Measurements from ENCODE around the gene GBF1.
A peak's percentile ranks its signal among the peaks of the same experiment; 100 is the strongest.
"Not testable (repeated sequence)": the region's sequence is repeated elsewhere in the genome, so short reads cannot be mapped to it uniquely, and the experiment has no call there.

Gene GBF1

DNA sequence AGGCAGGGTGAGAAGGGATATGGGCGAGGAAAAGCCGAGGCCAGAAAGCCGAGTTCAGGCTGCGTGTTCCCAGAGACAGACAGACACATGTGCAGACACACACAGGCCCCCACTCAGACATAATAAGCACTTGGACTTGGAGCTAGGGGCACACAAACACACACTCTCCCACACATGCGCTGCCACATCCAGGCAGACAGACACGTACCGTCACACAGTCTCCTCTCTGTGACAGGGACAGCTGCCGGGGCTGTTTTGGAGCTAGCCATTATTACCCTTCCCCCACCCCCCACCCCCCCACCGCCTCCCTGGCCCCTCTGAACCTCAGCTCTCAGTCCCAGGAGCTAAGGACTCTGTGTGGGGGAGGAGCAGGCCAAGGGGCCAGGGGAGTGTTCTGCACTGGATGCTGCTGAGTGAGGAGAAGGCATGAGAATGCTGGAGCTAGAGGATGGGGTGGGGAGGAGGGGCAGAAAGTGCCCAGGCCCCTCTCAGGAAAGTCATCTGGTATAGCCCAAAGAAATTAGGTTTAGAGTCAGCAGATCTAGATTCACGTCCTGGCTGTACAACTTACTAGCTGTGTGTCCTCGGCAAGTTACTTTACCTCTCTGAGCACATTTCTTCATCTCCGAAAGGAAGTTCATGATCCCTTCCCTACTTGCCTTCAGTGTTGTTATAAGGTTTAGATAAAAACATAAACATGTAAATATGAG is 10.3 kb upstream of the GBF1 start:
- no peak for DNase-seq (ENCODE audit: low read depth)

DNA sequence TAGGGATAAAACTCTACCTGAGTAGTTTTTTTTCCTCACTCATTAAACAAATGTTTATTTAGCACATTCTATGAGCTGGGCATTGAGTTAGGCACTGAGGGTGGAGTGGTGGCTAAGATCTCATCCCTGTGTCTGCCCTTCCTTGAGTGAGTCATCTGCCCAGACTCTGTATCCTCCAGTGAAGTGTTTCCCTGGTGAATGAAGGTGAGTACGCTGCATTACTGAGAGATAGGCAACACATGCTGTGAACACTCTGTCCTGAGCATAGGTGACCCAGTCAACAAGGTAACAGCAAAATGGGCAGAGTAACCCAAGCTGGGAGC is 9.8 kb upstream of the GBF1 start:
- no peak for DNase-seq (ENCODE audit: low read depth)

DNA sequence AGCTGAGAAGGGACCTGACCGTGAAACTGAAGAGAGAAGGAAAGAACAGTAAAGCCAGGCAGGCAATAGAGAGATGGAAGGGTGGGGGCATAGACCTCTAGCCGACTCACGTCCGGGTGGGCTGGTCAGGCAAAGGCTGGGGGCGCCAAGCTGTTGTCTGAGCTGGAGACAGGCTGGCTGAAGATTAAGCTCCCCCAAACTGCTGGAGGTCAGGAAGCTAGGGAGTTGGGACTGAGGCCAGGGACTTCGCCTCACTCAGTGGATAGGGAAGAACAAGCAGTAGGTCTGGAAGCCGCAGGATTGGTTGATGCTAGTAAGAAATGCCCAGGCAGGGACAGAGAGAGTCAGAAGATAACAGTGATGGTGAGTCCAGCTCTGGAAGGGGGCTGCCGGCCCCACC is 9.3 kb upstream of the GBF1 start:
- no peak for DNase-seq (ENCODE audit: low read depth)

DNA sequence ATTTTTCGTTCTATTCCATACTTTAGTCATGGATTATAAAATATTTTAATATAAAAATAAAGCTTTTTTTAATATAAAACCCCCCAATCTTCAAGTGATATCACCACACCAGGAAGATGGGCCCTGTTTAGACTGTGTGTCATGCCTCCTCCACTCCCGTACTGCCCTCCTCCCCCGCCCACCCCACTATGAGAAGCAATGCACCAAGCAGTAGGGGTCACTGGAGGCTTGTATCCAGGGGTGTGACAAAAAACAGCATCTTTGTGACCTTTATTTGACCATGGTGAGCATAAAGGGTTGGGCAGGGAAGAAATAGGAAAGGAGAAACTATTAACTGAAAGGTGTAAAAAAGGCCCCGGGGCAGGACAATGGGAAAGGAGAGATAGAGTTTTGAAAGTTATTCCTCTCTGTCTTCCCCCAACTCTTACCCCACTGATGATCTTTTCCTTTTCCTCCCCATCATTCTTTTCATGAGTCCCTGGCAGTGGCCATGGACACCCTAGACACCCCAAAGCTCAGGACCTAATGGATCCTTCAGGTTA is 7.5 kb upstream of the GBF1 start:
- no peak for DNase-seq (ENCODE audit: low read depth)

DNA sequence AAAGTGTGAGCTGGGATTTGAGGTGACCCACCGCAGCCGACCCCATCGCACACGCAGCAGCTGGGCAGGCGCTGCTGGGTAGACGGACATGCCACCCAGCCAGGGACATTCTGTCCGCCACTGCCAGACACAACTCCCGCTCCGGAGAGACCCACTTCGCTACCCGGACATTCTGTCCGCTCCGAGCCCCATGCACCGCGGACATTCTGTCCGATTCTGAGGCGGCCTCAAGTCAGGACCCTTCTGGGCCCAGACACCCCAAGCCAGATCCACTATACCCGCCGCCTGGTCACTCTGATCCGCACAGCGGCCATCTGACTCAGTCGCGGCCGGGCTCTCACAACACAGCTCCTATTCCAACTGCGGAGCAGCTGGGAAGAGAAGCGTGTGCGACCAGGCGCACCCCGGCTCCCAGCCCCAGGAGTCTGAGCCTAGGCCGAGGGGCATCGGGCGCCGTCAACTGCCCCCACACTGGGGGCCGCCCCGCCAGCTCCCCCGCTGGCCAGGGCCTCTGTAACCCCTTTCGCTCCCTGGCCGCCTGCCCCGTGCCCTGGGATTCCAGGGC is 4.8 kb upstream of the GBF1 start:
- no peak for DNase-seq (ENCODE audit: low read depth)

DNA sequence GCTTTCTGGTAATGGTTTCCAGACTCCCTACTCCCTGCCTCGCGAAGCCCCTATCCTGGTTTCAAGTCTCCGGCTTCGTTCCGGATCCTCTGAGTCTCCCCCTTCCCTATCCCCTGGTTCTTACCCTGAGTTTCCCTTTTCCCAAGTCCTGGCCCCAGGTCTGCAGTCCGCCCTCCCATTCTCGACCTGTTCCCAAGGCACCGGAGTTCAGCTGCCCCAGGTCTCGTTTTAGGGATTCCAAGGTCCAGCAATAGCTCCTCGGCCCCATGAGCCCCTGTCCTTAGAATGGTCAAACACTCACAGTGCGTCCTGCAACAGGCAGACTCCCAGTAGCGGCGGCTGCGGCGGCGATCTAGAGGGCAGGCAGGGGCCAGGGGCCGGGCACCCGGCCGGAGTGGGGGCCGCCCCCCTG is 4.3 kb upstream of the GBF1 start:
- DNase-seq (ENCODE audit: low read depth) = no peak

DNA sequence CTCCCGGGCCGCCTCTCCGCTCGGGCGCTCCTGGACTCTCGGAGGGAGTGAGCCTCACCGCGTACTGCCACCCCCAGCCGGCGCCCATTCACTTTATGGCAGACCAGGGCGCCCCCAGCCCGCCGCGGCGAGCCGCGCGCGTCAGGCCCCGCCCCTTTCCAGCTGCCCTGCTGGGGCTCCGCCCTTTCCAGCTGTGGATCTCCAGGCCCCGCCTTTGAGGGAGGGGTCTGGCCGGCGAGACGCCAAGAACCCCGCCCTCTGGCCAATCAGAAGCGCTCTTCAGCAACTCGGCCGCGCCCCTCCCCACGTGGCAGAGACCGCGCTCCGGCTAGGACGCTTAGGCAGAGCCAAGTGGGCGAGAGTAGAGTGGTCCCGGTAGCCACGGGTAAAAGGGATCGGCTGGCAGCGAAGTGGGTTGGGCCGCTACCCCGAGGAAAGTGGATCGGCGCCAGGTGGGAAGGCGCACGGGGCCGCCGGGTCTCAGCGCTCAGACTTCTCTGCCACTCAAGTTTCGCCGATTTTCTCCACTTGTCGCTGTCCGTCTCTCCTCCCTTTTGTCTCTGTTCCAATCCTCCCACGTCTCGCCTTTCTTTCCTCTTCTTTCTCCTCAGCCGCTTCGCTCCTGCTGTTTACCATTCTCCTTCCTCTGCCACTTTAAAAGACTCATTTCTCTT is 3.8 kb upstream of the GBF1 start, which contains the start of gene PITX3:
PITX3 (minus strand) TSS at position 69 of the 674 bp plus-strand sequence. CDS start 9,432 bp downstream, outside the sequence.
- DNase-seq (ENCODE audit: low read depth) = peak; percentile 81

DNA sequence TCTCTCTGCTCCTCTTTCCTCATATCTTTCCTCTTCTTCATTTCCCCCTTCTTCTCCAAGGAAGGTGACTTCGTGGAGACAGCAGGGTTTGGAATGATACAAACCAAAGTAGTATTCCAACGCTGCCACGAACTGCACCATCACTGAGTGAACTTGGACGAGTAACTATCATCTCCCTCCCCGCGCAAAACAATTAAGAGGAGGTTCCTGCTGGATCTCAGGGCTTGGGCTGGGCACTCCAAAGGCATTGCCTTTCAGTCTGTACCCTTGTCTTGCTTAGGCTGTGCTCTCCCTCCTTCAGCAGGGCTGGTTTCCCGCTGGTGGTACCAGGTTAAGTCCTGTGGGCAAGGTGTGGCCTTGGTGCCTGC is 3.2 kb upstream of the GBF1 start:
- no peak for DNase-seq (ENCODE audit: low read depth)

DNA sequence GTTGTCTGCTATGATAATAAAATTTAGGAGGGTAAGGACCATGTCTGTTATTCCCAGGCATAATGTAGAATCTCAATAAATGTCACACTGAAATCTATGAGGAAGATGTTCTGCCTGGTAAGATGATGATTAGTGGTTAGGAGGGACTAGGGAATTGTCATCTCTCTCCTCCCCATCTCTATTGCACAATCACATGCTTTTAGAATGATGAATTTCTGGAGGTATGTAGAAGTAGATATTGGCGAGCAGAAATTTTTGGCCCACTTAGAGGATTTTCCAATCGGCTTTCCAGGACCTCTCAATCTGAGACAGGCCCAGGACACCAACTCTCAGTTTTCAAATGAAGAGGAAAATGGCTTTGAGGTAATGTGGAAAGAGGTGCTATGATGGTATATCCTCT is 2.0 kb upstream of the GBF1 start:
- DNase-seq (ENCODE audit: low read depth) = no peak

DNA sequence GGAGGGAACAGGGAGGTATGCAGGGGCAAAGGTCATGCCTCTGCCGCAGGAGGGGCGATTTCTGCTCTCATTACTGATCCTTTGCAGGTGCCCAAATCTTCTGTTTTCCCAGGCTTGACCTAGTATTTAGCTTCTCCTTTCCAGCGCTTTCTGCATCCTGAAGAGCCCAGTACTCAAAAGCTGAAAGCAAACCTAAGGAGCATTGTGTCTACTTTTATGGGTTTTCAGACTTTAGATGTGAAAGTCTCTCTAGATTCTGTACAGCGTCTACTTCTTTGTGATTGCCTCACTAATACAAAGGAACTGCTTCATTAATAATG is 560 bp downstream of the GBF1 start:
- DNase-seq (ENCODE audit: low read depth) = no peak

DNA sequence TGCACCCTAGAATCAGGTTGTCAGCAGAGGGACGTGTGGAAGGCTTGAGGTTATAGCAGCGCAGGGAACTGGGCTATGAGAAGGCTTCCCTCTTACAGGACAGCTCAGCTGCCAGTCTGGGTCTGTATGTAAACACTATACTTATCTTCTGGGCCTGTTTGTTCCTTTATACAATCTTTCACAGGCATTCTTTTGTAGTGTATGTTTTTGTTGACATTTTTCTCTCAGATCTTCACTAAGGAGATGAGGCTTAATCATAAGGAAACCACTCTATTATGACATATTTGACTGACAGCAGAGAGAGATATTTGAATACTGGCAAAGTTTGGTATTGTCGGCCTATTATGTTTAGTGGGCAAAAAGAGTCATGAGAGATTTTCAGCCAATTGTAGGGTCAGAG is 929 bp downstream of the GBF1 start:
- no peak for DNase-seq (ENCODE audit: low read depth)

DNA sequence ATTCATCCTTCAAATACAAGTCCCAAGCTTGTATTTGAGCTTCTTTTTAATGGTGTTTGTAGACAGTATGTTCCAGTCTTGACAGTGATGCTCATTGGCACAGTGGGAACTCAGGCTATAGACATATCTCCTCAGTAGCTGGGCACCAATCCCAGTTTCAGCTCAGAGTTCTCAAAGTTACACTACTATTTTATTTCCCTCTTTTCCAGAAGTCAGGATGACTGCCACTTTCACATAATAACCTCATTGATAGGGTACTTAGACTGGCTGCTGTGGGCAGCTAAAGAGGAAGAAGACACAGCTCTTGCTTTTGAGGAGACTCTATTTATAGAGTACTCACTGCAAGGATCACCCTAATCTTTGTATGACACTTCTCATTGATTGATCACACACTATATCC is 2.4 kb downstream of the GBF1 start:
- DNase-seq (ENCODE audit: low read depth) = no peak

DNA sequence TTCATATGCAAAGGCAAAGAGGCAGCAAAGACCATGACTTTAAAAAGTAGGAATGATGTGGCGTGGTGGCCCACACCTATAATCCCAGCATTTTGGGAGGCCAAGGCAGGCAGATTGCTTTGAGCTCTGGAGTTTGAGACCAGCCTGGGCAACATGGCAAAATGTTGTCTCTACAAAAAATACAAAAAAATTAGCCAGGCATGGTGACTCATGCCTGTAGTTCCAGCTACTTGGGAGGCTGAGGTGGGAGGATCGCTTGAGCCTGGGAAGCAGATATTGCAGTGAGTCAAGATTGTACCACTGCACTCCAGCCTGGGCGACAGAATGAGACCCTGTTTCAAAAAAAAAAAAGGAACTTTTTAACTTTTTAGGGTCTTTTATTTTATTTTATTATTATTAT is 7.2 kb downstream of the GBF1 start:
- not testable (repeated sequence) for DNase-seq (ENCODE audit: low read depth)

DNA sequence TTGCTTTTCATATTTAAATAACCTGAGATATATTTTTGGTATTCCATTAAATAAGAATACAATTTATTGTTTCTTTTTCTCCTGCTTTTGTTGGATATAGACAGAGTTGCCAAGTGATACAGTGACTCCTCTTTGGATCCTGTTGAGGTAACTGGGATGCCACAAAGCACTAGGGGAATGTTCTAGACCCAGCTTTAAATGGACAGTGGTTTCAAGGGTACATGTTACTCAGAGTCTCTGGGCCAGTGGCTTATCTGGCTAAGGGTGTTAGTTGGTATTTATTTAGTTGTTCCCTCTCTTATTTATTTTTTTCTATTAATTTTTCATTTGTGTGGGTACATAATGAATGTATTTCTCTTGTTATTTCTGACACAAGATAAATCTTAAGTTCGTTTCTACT is 9.1 kb downstream of the GBF1 start:
- DNase-seq (ENCODE audit: low read depth) = no peak

DNA sequence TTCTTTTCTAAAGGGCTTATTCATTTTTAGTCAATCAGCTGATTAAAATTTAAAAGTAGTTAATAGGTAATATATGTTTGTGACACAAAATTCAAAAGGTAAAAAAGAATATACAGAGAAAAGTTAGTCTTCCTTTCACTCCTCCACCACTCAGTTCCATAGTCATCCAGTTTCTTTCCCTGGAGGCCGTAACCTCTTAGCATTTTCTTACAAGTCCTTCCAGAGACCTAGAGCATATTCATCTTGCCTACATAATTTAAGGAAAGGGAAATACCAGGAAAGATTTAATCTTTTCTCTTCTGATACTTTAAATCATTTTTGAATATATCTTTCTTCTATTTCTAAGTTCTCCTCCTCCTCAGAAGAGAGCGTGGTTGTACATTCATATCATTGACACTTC is 10.1 kb downstream of the GBF1 start:
- DNase-seq (ENCODE audit: low read depth) = no peak

DNA sequence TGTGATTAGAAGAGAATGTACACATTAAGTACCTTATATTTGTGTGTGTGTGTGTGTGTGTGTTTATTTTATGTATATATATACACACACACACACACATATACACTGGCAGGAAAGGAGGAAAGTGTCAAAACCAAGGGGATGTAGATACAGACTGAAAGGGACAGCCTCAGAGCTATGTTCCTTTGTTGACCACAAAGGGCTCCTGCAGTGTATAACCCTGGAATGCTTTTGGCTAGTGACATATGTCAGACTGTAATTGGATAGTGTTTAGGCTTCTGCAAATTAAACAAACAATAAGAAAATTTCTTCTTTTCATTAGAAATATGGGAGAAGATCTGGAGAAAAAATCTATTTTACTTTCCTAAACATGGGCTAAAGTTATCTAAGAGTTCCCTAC is 15.9 kb downstream of the GBF1 start:
- DNase-seq (ENCODE audit: low read depth) = no peak

DNA sequence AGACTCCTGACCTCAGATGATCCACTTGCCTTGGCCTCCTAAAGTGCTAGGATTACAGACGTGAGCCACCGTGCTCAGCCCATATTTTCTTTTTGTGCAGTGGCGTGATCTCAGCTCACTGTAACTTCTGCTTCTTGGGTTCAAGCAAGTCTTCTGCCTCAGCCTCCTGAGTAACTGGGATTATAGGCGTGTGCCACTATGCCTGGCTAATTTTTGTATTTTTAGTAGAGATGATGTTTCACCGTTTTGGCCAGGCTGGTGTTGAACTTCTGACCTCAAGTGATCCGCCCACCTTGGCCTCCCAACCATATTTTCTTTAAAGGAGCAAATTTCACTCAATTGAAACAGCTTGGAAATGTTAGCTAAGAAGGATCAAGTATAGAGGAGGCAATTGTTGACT is 16.5 kb downstream of the GBF1 start:
- DNase-seq (ENCODE audit: low read depth) = no peak

DNA sequence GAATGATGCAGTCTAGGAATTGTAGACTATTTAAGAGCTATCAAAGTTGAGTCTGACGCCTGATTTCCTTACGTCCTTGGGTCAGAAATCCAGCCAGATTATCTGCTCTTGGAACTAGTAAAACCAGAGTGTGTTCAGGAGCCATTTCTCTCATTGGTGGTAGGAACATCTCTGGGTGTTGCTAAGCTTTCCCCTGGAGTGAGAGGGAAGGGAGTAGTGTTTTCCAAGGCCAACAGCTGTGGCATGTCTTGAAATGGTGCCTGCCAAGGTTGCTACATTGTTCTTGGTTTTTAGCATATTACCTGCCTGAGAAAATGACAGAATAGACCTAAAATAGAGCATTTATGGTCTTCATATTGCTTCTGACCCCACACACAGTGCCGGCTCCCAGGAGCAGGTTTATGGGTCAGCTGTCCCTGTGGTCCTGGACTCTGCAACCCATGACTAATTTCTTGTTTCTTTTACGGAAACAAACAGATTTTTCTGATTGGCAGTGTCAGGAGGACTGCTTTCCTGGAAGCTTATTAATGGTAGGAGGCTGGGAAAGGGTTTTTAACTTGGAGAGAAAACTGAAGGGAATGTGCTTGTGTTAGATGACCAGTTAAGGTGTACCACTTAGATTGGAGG is 17.5 kb downstream of the GBF1 start:
- DNase-seq (ENCODE audit: low read depth) = no peak

DNA sequence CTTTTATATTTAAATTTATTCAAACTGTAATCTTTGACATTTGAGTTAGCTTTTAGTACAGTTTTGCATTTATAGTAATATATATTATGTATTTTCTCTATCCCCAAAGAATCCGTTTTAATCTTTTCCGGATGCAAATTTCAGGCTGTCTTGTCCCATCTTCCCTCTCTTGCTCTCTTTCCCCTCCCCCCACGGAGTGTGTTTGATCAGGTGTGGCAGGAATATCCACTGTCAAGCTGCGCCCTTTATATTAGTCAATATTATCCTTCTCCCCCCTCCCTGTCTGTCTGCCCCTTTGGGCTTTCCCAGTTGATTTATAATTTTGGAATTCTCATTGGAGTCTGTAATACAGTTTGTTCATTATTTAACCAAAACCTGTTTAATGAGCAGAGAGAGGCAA is 19.0 kb downstream of the GBF1 start:
- DNase-seq (ENCODE audit: low read depth) = no peak

DNA sequence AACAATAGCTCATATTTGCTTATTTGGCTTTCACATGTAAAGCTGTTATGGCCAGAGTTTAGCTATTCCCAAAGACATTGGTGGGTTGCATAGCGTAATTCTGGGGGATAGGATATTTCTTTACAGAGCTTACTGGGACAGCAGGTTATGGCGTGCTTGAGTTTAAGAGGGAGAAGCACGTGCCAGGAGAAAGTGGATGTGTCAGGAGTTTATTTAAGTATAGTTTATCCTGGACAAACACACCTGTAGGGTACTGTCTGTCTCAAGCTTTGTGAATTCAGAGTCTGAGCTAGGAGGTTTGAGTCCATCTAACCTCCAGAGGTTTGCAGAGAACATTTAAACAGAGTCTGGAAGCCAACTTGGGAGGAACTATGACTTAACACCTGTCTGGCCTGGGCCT is 21.3 kb downstream of the GBF1 start:
- no peak for DNase-seq (ENCODE audit: low read depth)

DNA sequence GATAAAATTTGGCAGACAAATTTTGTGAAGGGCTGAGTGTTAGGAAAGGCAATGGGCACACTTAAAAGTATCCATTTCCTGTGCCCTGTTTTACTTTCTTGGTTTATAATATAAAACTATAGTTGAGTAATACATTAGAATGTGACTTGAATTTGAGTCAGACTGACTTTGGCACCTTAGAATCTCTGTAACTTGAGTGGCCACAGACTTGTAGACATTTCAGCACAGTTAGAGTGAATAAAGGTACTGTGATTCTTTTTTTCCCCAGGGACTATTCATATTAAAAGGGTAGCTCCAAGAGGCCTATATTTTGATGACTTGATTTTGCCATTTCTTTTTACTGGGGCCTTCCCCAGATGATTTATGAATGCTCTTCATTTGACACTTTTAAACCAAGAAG is 22.4 kb downstream of the GBF1 start:
- DNase-seq (ENCODE audit: low read depth) = peak; percentile 53

DNA sequence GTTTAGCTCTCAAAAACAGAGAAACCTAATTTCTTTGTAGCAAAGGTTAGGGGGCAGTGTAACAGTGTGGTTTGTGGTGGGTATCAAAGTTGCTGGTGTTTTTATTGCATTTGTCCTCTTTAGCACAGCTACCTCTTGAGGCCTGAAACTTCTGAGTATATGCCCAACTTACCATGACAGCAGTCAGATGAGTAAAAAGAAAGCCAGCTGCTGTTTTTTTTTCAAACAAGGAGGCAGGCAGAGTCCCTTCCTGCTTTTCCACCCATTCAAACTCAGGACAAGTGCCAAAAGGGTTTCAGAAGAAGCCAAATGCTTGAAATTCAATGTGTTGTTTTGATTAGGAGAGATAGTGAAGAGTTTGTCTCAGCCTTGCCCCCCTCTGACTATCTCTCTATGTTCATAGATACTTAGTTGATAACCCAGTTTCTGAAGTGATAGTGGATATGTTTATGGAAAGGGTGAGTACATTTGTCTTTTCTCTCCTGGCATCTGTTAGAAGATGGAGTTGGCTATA is 23.1 kb downstream of the GBF1 start:
- DNase-seq (ENCODE audit: low read depth) = no peak

DNA sequence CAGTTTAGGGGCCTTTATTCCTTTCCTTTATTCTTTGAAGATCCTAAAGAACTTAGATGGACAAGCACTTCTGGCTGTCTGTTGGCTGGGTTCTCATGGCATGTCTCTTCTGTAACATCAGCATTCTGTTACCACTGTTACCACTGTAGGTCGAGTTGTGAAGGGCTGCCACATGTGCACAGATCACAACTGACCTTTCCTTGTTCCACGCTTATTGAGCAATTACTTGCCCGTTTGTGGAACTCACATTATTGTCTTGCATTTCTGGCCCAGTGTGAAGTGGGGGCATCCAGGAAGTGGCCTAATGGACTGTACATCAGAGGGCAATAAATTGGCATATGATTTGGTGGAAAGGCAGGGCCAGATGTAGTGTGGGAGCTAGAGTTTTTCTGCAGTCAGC is 23.7 kb downstream of the GBF1 start:
- no peak for DNase-seq (ENCODE audit: low read depth)
